Thoracic aorta (tissue), 2 donors: ENCODE measurements around the gene OR1L6. TPM values are rescaled to one million over a fixed set of nuclear protein-coding genes. Genes with fewer than 3 reads are reported as not detected.

Experiments
- ATAC-seq: fragments of 150-250 bp; one replicate; pipeline ENCODE4 v1.8.0; 2017; ENCODE audit warnings: low read depth; ENCODE audit not compliant: insufficient number of reproducible peaks, low FRiP score
- DNase-seq: peaks from one replicate; pipeline ENCODE4 v3.0.0-alpha.2; 2020; ENCODE audit warnings: low spot score
- H3K27ac ChIP-seq, 2 donors: fragments of 200-600 bp; sonication (generic); 1 replicate in 1 of 2; 2 replicates in 1 of 2; pipeline ENCODE4 v1.5.1; 2016; ENCODE audit warnings: mild to moderate bottlenecking in 2 of 2, moderate library complexity in 2 of 2
- H3K27me3 ChIP-seq: fragments of 200-600 bp; sonication (generic); replicated peaks from 2 replicates; pipeline ENCODE4 v1.6.0; 2016; ENCODE audit warnings: mild to moderate bottlenecking; ENCODE audit not compliant: insufficient read depth
- H3K36me3 ChIP-seq: fragments of 200-600 bp; sonication (generic); one replicate; pipeline ENCODE4 v1.5.1; 2016
- H3K4me1 ChIP-seq, 2 donors: fragments of 200-600 bp; sonication (generic); 1 replicate in 1 of 2; 2 replicates in 1 of 2; pipeline versions ENCODE4 v1.5.1 to v1.6.0; 2016; ENCODE audit warnings: low read depth in 2 of 2, mild to moderate bottlenecking in 1 of 2; ENCODE audit not compliant: control insufficient read depth in 1 of 2
- H3K4me3 ChIP-seq: fragments of 200-600 bp; sonication (generic); 2 replicates; pipeline ENCODE4 v1.5.1; 2016; ENCODE audit warnings: mild to moderate bottlenecking
- H3K9me3 ChIP-seq: fragments of 200-600 bp; sonication (generic); 2 replicates; pipeline ENCODE4 v1.5.1; 2016
- total RNA-seq, 2 donors: library from RNA; depleted of rRNA; stranded (reverse); fragments of >200 nt; gene quantifications; one replicate each; pipeline versions ENCODE4 v1.1.0 to v1.2.3, GENCODE V29; 2016
- TF ChIP-seq, protein P1 (sequence below): fragments of 200-600 bp; sonication (generic); IDR thresholded peaks from one replicate; pipeline ENCODE4 v1.5.1; 2019; ENCODE audit warnings: antibody characterized with exemption

OR1L6 gene, protein sequence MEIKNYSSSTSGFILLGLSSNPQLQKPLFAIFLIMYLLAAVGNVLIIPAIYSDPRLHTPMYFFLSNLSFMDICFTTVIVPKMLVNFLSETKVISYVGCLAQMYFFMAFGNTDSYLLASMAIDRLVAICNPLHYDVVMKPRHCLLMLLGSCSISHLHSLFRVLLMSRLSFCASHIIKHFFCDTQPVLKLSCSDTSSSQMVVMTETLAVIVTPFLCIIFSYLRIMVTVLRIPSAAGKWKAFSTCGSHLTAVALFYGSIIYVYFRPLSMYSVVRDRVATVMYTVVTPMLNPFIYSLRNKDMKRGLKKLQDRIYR
- not detected for total RNA-seq

GRCh38 chr9:122742003-122742402, at the start of gene OR1L6:
OR1L6 (plus strand) TSS chr9:122742303; CDS start chr9:122749848, 7,545 bp downstream.
- Histone ChIP-seq H3K9me3 (no peaks in the 10 kb centered on the region), H3K27me3 (no peaks in the 10 kb centered on the region), H3K4me1 (no peaks in the 10 kb centered on the region), H3K36me3 (no peaks in the 10 kb centered on the region), H3K27ac (no peak within 1 kb of the TSS), H3K4me3 (no peak within 1 kb of the TSS)
- no peak for DNase-seq
- ATAC-seq: no peak
- TF ChIP-seq, protein P1, sequence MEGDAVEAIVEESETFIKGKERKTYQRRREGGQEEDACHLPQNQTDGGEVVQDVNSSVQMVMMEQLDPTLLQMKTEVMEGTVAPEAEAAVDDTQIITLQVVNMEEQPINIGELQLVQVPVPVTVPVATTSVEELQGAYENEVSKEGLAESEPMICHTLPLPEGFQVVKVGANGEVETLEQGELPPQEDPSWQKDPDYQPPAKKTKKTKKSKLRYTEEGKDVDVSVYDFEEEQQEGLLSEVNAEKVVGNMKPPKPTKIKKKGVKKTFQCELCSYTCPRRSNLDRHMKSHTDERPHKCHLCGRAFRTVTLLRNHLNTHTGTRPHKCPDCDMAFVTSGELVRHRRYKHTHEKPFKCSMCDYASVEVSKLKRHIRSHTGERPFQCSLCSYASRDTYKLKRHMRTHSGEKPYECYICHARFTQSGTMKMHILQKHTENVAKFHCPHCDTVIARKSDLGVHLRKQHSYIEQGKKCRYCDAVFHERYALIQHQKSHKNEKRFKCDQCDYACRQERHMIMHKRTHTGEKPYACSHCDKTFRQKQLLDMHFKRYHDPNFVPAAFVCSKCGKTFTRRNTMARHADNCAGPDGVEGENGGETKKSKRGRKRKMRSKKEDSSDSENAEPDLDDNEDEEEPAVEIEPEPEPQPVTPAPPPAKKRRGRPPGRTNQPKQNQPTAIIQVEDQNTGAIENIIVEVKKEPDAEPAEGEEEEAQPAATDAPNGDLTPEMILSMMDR: no peak

DNA sequence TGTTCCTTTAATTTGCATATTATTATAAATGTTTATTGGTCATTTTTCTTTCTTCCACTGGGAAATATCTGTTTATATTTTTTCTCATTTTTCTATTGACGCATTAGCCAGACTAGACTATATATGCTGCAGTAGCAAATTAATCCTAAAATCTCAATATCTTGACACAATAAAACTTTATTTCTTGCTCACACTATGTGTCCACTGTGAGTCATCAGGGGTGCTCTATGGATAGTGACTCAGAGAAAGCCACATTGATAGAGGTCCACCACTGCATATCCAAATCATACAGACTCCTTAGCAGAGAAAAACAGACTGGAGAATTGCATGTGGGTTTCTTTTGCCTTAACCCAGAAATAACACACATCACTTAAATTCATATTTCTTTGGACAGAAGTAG, 46.4 kb upstream of the OR1L6 start:
- no peak overlapping the region for H3K4me3 ChIP-seq
- no peaks in the 10 kb centered on the region for H3K27me3 ChIP-seq
- peaks cover 13% of the 10 kb centered on the region for H3K9me3 ChIP-seq
- TF ChIP-seq, protein P1: no peak
- no peak overlapping the region for H3K27ac ChIP-seq
- H3K36me3 ChIP-seq: no peaks in the 10 kb centered on the region
- DNase-seq (no peak), ATAC-seq (no peak)
- no peaks in the 10 kb centered on the region for H3K4me1 ChIP-seq

DNA sequence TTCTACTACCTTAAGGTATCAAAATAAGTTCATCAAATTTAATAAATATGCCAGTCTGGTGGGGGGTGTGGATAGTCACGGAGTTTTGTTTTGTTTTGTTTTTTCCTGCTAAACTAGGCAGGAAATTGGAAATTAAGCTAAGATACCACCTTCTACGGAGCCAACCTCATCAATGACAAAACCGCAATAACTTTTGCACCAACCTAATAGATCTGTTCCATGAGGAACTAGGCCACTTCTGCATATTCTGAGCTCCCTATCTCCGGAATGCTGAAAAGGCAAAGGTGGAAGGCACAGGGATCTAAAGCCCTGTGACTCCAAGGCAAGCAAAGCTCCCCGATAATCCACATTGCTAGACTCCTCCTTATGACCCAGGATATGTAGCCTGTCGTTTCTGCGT, 24.1 kb upstream of the OR1L6 start:
- Histone ChIP-seq H3K36me3 (no peaks in the 10 kb centered on the region), H3K27me3 (no peaks in the 10 kb centered on the region), H3K27ac (no peak overlapping the region), H3K4me3 (no peak overlapping the region), H3K9me3 (peaks cover 11% of the 10 kb centered on the region), H3K4me1 (no peaks in the 10 kb centered on the region)
- ATAC-seq (no peak), DNase-seq (no peak)
- TF ChIP-seq, protein P1: no peak

- no peaks in the 10 kb centered on the region for H3K36me3 ChIP-seq
- ATAC-seq (no peak), DNase-seq (no peak)
- H3K4me1 ChIP-seq: no peaks in the 10 kb centered on the region
- H3K4me3 ChIP-seq: no peak overlapping the region
- TF ChIP-seq, protein P1: no peak
- no peak overlapping the region for H3K27ac ChIP-seq
- H3K9me3 ChIP-seq: peaks cover 11% of the 10 kb centered on the region
- H3K27me3 ChIP-seq: no peaks in the 10 kb centered on the region
These were observed 22.9 kb upstream of the OR1L6 start for GRCh38 chr9:122719218-122719617.

- H3K27me3 ChIP-seq: no peaks in the 10 kb centered on the region
- no peak for ATAC-seq
- TF ChIP-seq, protein P1: no peak
- H3K36me3 ChIP-seq: no peaks in the 10 kb centered on the region
- no peak within 1 kb of the TSS for H3K27ac ChIP-seq
- H3K4me3 ChIP-seq: no peak within 1 kb of the TSS
- no peak for DNase-seq
- H3K9me3 ChIP-seq: peaks cover 42% of the 10 kb centered on the region
- H3K4me1 ChIP-seq: no peaks in the 10 kb centered on the region
These were observed 18.4 kb upstream of the OR1L6 start, which contains the start of gene OR1L4 for GRCh38 chr9:122723690-122724089. OR1L4 (plus strand) TSS chr9:122723990; CDS start chr9:122723990, 0 bp downstream.
